K562 (cell line): ENCODE measurements around the gene PIN4. TPM values are rescaled to one million over a fixed set of nuclear protein-coding genes. Genes with fewer than 3 reads are reported as not detected.
A peak's percentile ranks its signal among the peaks of the same experiment; 100 is the strongest.

Source experiments
- ATAC-seq: fragments of 200-7000 bp; cut with Tn5 transposase; 3 replicates; pipeline ENCODE4 v1.9.1; 2020; ENCODE audit warnings: moderate library complexity
- BruUV-seq: library from RNA; stranded (reverse); fragments of 400-500 nt; replicated peaks from 2 replicates; lab custom pipeline; 2021; lab: Mats Ljungman, UMichigan
- CTCF ChIA-PET: fragments of 300-600 bp; formaldehyde crosslinking; extraction: SDS; loops from one replicate; lab custom pipeline; 2021; ENCODE audit warnings: low intra/inter-chr PET ratio; lab: Yijun Ruan, JAX
- POLR2A ChIA-PET: fragments of 300-600, 350-650 bp; sonication (Branson Sonifier 250); formaldehyde crosslinking; extraction: SDS; loops from one replicate; lab custom pipeline; 2021; ENCODE audit warnings: antibody characterized with exemption, inconsistent platforms; lab: Yijun Ruan, JAX
- DNase-seq, 4 experiments: peaks; one replicate each; pipeline versions ENCODE4 v3.0.0 to v3.0.0-alpha.2; 2011 to 2018; ENCODE audit warnings: low spot score in 3 of 4, mixed read lengths in 3 of 4; ENCODE audit errors: extremely low read depth in 1 of 4
- FAIRE-seq: peaks from 2 replicates; lab custom pipeline; 2011; peaks lifted over from hg19 to GRCh38; lab: Jason Lieb, UNC
- H2AFZ ChIP-seq: 2 replicates; pipeline ENCODE4 v1.6.0; 2011; ENCODE audit warnings: low read depth, low read length, control low read depth, inconsistent platforms
- H3K27ac ChIP-seq: fragments of 200-600 bp; 3 replicates; pipeline ENCODE4 v1.8.0; 2011; ENCODE audit warnings: low read depth, mild to moderate bottlenecking, control low read depth, inconsistent platforms, low read length, moderate library complexity, mixed read lengths; ENCODE audit errors: extremely low read depth
- H3K27me3 ChIP-seq, 2 experiments: fragments of 300-600 bp in 1 of 2; 2 replicates in 1 of 2; 3 replicates in 1 of 2; pipeline versions ENCODE4 v1.6.0 to v1.8.0; 2011; ENCODE audit warnings: inconsistent platforms in 2 of 2, low read length in 2 of 2, mild to moderate bottlenecking in 1 of 2, mixed read lengths in 1 of 2, moderate library complexity in 1 of 2; ENCODE audit not compliant: control insufficient read depth in 2 of 2, insufficient read depth in 2 of 2
- H3K36me3 ChIP-seq: fragments of 300-600 bp; 3 replicates; pipeline ENCODE4 v1.8.0; 2011; ENCODE audit warnings: mild to moderate bottlenecking, low read length, inconsistent platforms; ENCODE audit not compliant: control insufficient read depth, insufficient read depth
- H3K4me1 ChIP-seq, 2 experiments: fragments of 200-600 bp in 1 of 2; replicated peaks in 1 of 2; 2 replicates in 1 of 2; 3 replicates in 1 of 2; pipeline versions ENCODE4 v1.5.1 to v1.8.0; 2011; ENCODE audit warnings: inconsistent platforms in 2 of 2, low read length in 2 of 2, mild to moderate bottlenecking in 1 of 2, mixed read lengths in 1 of 2, moderate library complexity in 1 of 2; ENCODE audit not compliant: control insufficient read depth in 2 of 2, insufficient read depth in 2 of 2
- H3K4me2 ChIP-seq: 2 replicates; pipeline ENCODE4 v1.6.1; 2011; ENCODE audit warnings: low read length, control low read depth, inconsistent platforms, mixed read lengths; ENCODE audit not compliant: insufficient read depth
- H3K4me3 ChIP-seq: fragments of 200-600 bp; sonication (generic), shearing (Covaris generic); 2 replicates; pipeline ENCODE4 v1.5.1; 2016; ENCODE audit warnings: control low read depth, inconsistent platforms
- H3K79me2 ChIP-seq: fragments of 200-600 bp; 3 replicates; pipeline ENCODE4 v1.8.0; 2011; ENCODE audit warnings: low read length, inconsistent platforms; ENCODE audit not compliant: control insufficient read depth, insufficient read depth
- H3K9ac ChIP-seq, 2 experiments: 2 replicates each; pipeline versions ENCODE4 v1.6.0 to v1.6.1; 2011; ENCODE audit warnings: low read depth in 2 of 2, low read length in 2 of 2, control low read depth in 1 of 2, inconsistent platforms in 1 of 2, mild to moderate bottlenecking in 1 of 2, mixed read lengths in 1 of 2; ENCODE audit not compliant: insufficient read depth in 1 of 2
- H3K9me1 ChIP-seq: one replicate; pipeline ENCODE4 v1.6.0; 2011; ENCODE audit warnings: inconsistent platforms, mild to moderate bottlenecking, low read length, moderate library complexity; ENCODE audit not compliant: control insufficient read depth, insufficient read depth
- H3K9me3 ChIP-seq: replicated peaks from 2 replicates; pipeline ENCODE4 v1.5.1; 2011; ENCODE audit warnings: low read depth, low read length, inconsistent platforms; ENCODE audit not compliant: control insufficient read depth, insufficient read depth
- H4K20me1 ChIP-seq: replicated peaks from 2 replicates; pipeline ENCODE4 v1.6.1; 2011; ENCODE audit warnings: low read length, inconsistent platforms, mixed read lengths; ENCODE audit not compliant: control insufficient read depth, insufficient read depth
- ATF7 ChIP-seq: fragments of 450-650 bp; IDR thresholded peaks from 2 replicates; pipeline ENCODE4 v1.7.1; 2014; ENCODE audit warnings: mild to moderate bottlenecking, moderate library complexity
- COPS2 ChIP-seq: fragments of 450-650 bp; conservative IDR thresholded peaks from 2 replicates; pipeline ENCODE4 v1.6.1; 2016; ENCODE audit warnings: mild to moderate bottlenecking, moderate library complexity
- E2F3 ChIP-seq: fragments of 250-450 bp; sonication (Bioruptor Pico); IDR thresholded peaks from 2 replicates; pipeline ENCODE4 v1.4.0; 2020; ENCODE audit warnings: mild to moderate bottlenecking
- E2F5 ChIP-seq: sonication (generic); formaldehyde crosslinking; IDR thresholded peaks from 2 replicates; pipeline ENCODE4 v1.8.0; 2022; ENCODE audit warnings: mild to moderate bottlenecking, missing genetic modification reagents
- E2F6 ChIP-seq, 2 experiments: IDR thresholded peaks; 2 replicates each; pipeline ENCODE4 v1.6.1; 2011; ENCODE audit warnings: borderline replicate concordance in 1 of 2, control low read depth in 1 of 2, low read depth in 1 of 2, low read length in 1 of 2, mild to moderate bottlenecking in 1 of 2, mixed read lengths in 1 of 2, moderate library complexity in 1 of 2; ENCODE audit not compliant: insufficient read depth in 1 of 2, insufficient read length in 1 of 2, poor library complexity in 1 of 2, severe bottlenecking in 1 of 2; ENCODE audit errors: extremely low read depth in 1 of 2
- HINFP ChIP-seq: fragments of 450-650 bp; conservative IDR thresholded peaks from 2 replicates; pipeline ENCODE4 v1.6.1; 2016; ENCODE audit warnings: missing genetic modification characterization, low read depth, mild to moderate bottlenecking, control low read depth, missing compliant biosample characterization
- HMG20B ChIP-seq: fragments of 250-450 bp; sonication (Bioruptor Pico); IDR thresholded peaks from 2 replicates; pipeline ENCODE4 v1.5.0; 2021; ENCODE audit warnings: mild to moderate bottlenecking
- HNRNPH1 ChIP-seq: fragments of 200-400 bp; formaldehyde crosslinking; optimal IDR thresholded peaks from 2 replicates; pipeline ENCODE3; 2017; ENCODE audit warnings: low read depth, mild to moderate bottlenecking, low read length, moderate library complexity
- KLF10 ChIP-seq: fragments of 250-450 bp; sonication (Bioruptor Pico); IDR thresholded peaks from 2 replicates; pipeline ENCODE4 v1.6.1; 2021; ENCODE audit warnings: matching md5 sums
- POLR2H ChIP-seq: IDR thresholded peaks from 2 replicates; pipeline ENCODE4 v1.6.1; 2016; ENCODE audit warnings: missing genetic modification characterization, low read depth, mild to moderate bottlenecking, control low read depth, missing compliant biosample characterization, moderate library complexity
- ZBTB26 ChIP-seq: fragments of 450-650 bp; formaldehyde crosslinking; IDR thresholded peaks from 2 replicates; pipeline ENCODE4 v1.4.0; 2022; ENCODE audit warnings: missing genetic modification characterization
- ZBTB7A ChIP-seq: IDR thresholded peaks from 2 replicates; pipeline ENCODE4 v1.6.1; 2011; ENCODE audit warnings: low read depth, mild to moderate bottlenecking, low read length, moderate library complexity, borderline replicate concordance; ENCODE audit not compliant: control insufficient read depth
- ZFP91 ChIP-seq: sonication (generic); formaldehyde crosslinking; IDR thresholded peaks from 2 replicates; pipeline ENCODE4 v1.8.0; 2022; ENCODE audit warnings: mild to moderate bottlenecking, missing genetic modification reagents
- WGBS: fragments of 100-300 bp; shearing (Covaris generic); methylation state at CpG from one replicate; pipeline ENCODE4 v1.1.6; 2016; ENCODE audit warnings: low coverage, mixed read lengths; ENCODE audit not compliant: insufficient coverage; ENCODE audit errors: missing lambda C conversion rate; 5-methylcytosine and 5-hydroxymethylcytosine counted together
- in situ Hi-C: fragments of 300-500 bp; cut with MboI; formaldehyde crosslinking; loops from 4 replicates; pipeline ENCODE4 v1.15.0; 2018; ENCODE audit warnings: inconsistent platforms, mixed read lengths
- intact Hi-C: fragments of 100-400 bp; cut with micrococcal nuclease; formaldehyde crosslinking; loops from 2 replicates; pipeline ENCODE4 v1.14.2; 2022
- polyA plus RNA-seq, 8 experiments: library from polyadenylated mRNA; depleted of rRNA in 4 of 8; stranded (reverse) in 5 of 8; unstranded in 3 of 8; fragments of >200 nt; fragmentation: Nextera tagmentation in 2 of 8; fragmentation: Illumina TruSeq in 1 of 8; extraction: Ambion mirVana in 2 of 8; extraction: Trizol in 1 of 8; gene quantifications; 2 replicates each; pipeline versions ENCODE4 v1.2.1 to v1.2.3, GENCODE V29; 2011 to 2014; ENCODE audit warnings: inconsistent platforms in 1 of 8, missing spikeins in 1 of 8
- total RNA-seq, 7 experiments: library from RNA; depleted of rRNA in 6 of 7; stranded (reverse); fragments of >200 nt in 6 of 7; fragmentation: Illumina TruSeq in 2 of 7; extraction: Trizol in 2 of 7; gene quantifications; 2 replicates each; pipeline versions ENCODE4 v1.2.1 to v1.2.3, GENCODE V29; 2011 to 2021; ENCODE audit warnings: low replicate concordance in 1 of 7

PIN4 gene
- total and polyA plus RNA-seq, 9 of the 15 experiments (the other 6 are each of a cell fraction or from before 2014, with no cell fraction given): 10.0 to 132 (median 45.6) TPM

- TF ChIP-seq E2F6 (IDR thresholded peaks at IDR 0.05; ENCODE audit: borderline replicate concordance in 1 of 2, extremely low read depth in 1 of 2, insufficient read depth in 1 of 2, insufficient read length in 1 of 2, low read depth in 1 of 2, low read length in 1 of 2, poor library complexity in 1 of 2, severe bottlenecking in 1 of 2) (peak; percentile 73 to 83), POLR2H (tag) (peak; percentile 87)
Observed at GRCh38 chrX:72238721-72239475, 57.3 kb downstream of the PIN4 start, which contains the start of gene ERCC6L (continued).

- no peaks in the 10 kb centered on the region for H3K9me1 ChIP-seq
- H3K79me2 ChIP-seq: peaks cover 24% of the 10 kb centered on the region
- ChIA-PET CTCF (no interaction called here), POLR2A (no interaction called here)
- H2AFZ ChIP-seq: no peak overlapping the region
- no peaks in the 10 kb centered on the region for H3K9me3 ChIP-seq
- H3K27me3 ChIP-seq: no peaks in the 10 kb centered on the region
- no peak for FAIRE-seq
- no peak overlapping the region for H3K4me3 ChIP-seq
- 0 out of 3 replicates have a peak, but pooled peaks cover 6% of the 10 kb centered on the region for H3K36me3 ChIP-seq
- ATAC-seq: no peak
- H4K20me1 ChIP-seq: no peaks in the 10 kb centered on the region
- 45% methylated on average over 4 of the region's 4 CpGs for WGBS
- in situ Hi-C loops: no loop called here
- no peak for DNase-seq
- no peak overlapping the region for H3K4me2 ChIP-seq
- BruUV-seq: no TSS peak
- no peak overlapping the region for H3K9ac ChIP-seq
- peaks cover 0 to 3% of the 10 kb centered on the region in 2 experiments; a peak in 4 of 5 replicates for H3K4me1 ChIP-seq
- intact Hi-C loops: loop anchor here (10.0 kb wide), 1 partner anchor 144 kb away; no protein-coding TSS in a partner anchor
- H3K27ac ChIP-seq: no peak overlapping the region
- TF ChIP-seq KLF10 (no peak), ZFP91 (CRISPR knock-in tag) (no peak), ZBTB26 (CRISPR knock-in tag) (no peak), ATF7 (no peak), HMG20B (no peak), COPS2 (no peak), E2F3 (CRISPR knock-in tag) (no peak), HNRNPH1 (no peak), HINFP (tag) (no peak), ZBTB7A (no peak), E2F5 (CRISPR knock-in tag) (no peak)
Observed at GRCh38 chrX:72240976-72241375, 59.4 kb downstream of the PIN4 start.
